H1 (cell line): ENCODE results near the gene PAK6. TPM values are rescaled to one million over a fixed set of nuclear protein-coding genes. Genes with fewer than 3 reads are reported as not detected.

ENCODE experiments used
- CTCF ChIA-PET: fragments of 300-600 bp; sonication (Branson Sonifier 250); formaldehyde crosslinking; loops from one replicate; lab custom pipeline; 2021; ENCODE audit not compliant: partially characterized antibody; lab: Charles Lee
- POLR2A ChIA-PET: fragments of 300-600 bp; sonication (Branson Sonifier 250); formaldehyde crosslinking; loops from one replicate; lab custom pipeline; 2021; ENCODE audit warnings: inconsistent platforms; ENCODE audit not compliant: partially characterized antibody; lab: Charles Lee
- DNase-seq, 2 experiments: peaks; one replicate each; pipeline versions ENCODE4 v3.0.0 to v3.0.0-alpha.2; 2010 to 2022; ENCODE audit warnings: low spot score in 2 of 2, low read depth in 1 of 2, mixed read lengths in 1 of 2
- FAIRE-seq: peaks from 2 replicates; lab custom pipeline; 2011; peaks lifted over from hg19 to GRCh38; lab: Jason Lieb, UNC
- H2AFZ ChIP-seq: 2 replicates; pipeline ENCODE4 v1.8.1; 2012; ENCODE audit warnings: low read length, inconsistent platforms
- H2AK5ac ChIP-seq: 2 replicates; pipeline ENCODE4 v1.6.1; 2013; ENCODE audit warnings: low read depth, low read length
- H2BK120ac ChIP-seq: replicated peaks from 2 replicates; pipeline ENCODE3; 2013; ENCODE audit warnings: low read depth, low read length, inconsistent platforms
- H2BK12ac ChIP-seq: 2 replicates; pipeline ENCODE4 v1.6.1; 2013; ENCODE audit warnings: low read depth, low read length
- H2BK15ac ChIP-seq: 2 replicates; pipeline ENCODE4 v1.6.1; 2013; ENCODE audit warnings: low read length
- H2BK20ac ChIP-seq: 2 replicates; pipeline ENCODE4 v1.6.1; 2013; ENCODE audit warnings: low read length
- H2BK5ac ChIP-seq: 2 replicates; pipeline ENCODE4 v1.6.1; 2013; ENCODE audit warnings: low read depth, low read length
- H3K14ac ChIP-seq: 2 replicates; pipeline ENCODE4 v1.6.1; 2013; ENCODE audit warnings: inconsistent platforms; ENCODE audit not compliant: insufficient read length
- H3K18ac ChIP-seq: 2 replicates; pipeline ENCODE4 v1.6.1; 2013; ENCODE audit warnings: low read length; ENCODE audit errors: extremely low read depth
- H3K23ac ChIP-seq: 2 replicates; pipeline ENCODE4 v1.6.1; 2013; ENCODE audit warnings: inconsistent platforms; ENCODE audit not compliant: insufficient read length
- H3K23me2 ChIP-seq: 2 replicates; pipeline ENCODE4 v1.6.1; 2013; ENCODE audit warnings: low read depth, low read length
- H3K27ac ChIP-seq: 2 replicates; pipeline ENCODE4 v1.6.1; 2011; ENCODE audit warnings: low read depth, low read length, inconsistent platforms
- H3K27me3 ChIP-seq, 4 experiments: replicated peaks in 1 of 4; 1 replicate in 1 of 4; 2 replicates in 3 of 4; pipeline versions ENCODE4 v1.6.1 to v1.8.1; 2011 to 2013; ENCODE audit warnings: low read length in 3 of 4, mild to moderate bottlenecking in 3 of 4, inconsistent platforms in 2 of 4, mixed read lengths in 2 of 4, moderate library complexity in 1 of 4; ENCODE audit not compliant: control insufficient read depth in 3 of 4, insufficient read depth in 3 of 4; ENCODE audit errors: extremely low read depth in 1 of 4
- H3K36me3 ChIP-seq, 4 experiments: 2 replicates each; pipeline versions ENCODE4 v1.6.1 to v1.8.1; 2011 to 2013; ENCODE audit warnings: mild to moderate bottlenecking in 4 of 4, low read length in 3 of 4, moderate library complexity in 2 of 4, control low read depth in 1 of 4, inconsistent platforms in 1 of 4; ENCODE audit not compliant: insufficient read depth in 4 of 4, control insufficient read depth in 2 of 4
- H3K4ac ChIP-seq: replicated peaks from 2 replicates; pipeline ENCODE3; 2013; ENCODE audit warnings: low read length, low read depth, mixed read lengths, inconsistent platforms; ENCODE audit not compliant: insufficient read length
- H3K4me1 ChIP-seq, 4 experiments: replicated peaks in 1 of 4; 1 replicate in 1 of 4; 2 replicates in 3 of 4; pipeline versions ENCODE4 v1.6.1 to v1.8.1; 2011 to 2013; ENCODE audit warnings: low read length in 3 of 4, inconsistent platforms in 2 of 4, mixed read lengths in 1 of 4; ENCODE audit not compliant: insufficient read depth in 4 of 4, control insufficient read depth in 3 of 4
- H3K4me2 ChIP-seq, 2 experiments: 2 replicates each; pipeline versions ENCODE4 v1.6.1 to v1.8.1; 2011 to 2013; ENCODE audit warnings: low read depth in 2 of 2, low read length in 2 of 2, control low read depth in 1 of 2, inconsistent platforms in 1 of 2, mild to moderate bottlenecking in 1 of 2; ENCODE audit not compliant: insufficient read depth in 1 of 2
- H3K4me3 ChIP-seq, 4 experiments: fragments of 200-600, 300-600 bp in 1 of 4; sonication (generic), shearing (Covaris generic), sonication (Bioruptor Twin) in 1 of 4; 2 replicates each; pipeline versions ENCODE4 v1.5.1 to v1.8.1; 2011 to 2016; ENCODE audit warnings: low read length in 4 of 4, low read depth in 3 of 4, control low read depth in 2 of 4, inconsistent platforms in 2 of 4, mild to moderate bottlenecking in 2 of 4, mixed read lengths in 1 of 4, moderate library complexity in 1 of 4; ENCODE audit not compliant: insufficient read depth in 2 of 4; ENCODE audit errors: extremely low read depth in 1 of 4
- H3K56ac ChIP-seq: replicated peaks from 2 replicates; pipeline ENCODE3; 2013; ENCODE audit warnings: low read depth, mild to moderate bottlenecking, mixed read lengths, low read length, inconsistent platforms; ENCODE audit not compliant: insufficient read length
- H3K79me1 ChIP-seq: 2 replicates; pipeline ENCODE4 v1.6.1; 2013; ENCODE audit warnings: low read depth, low read length, control low read depth
- H3K79me2 ChIP-seq, 2 experiments: 2 replicates each; pipeline versions ENCODE4 v1.6.1 to v1.8.1; 2012 to 2013; ENCODE audit warnings: low read length in 2 of 2, mild to moderate bottlenecking in 2 of 2, inconsistent platforms in 1 of 2; ENCODE audit not compliant: insufficient read depth in 2 of 2, control insufficient read depth in 1 of 2
- H3K9ac ChIP-seq, 4 experiments: replicated peaks in 1 of 4; 1 replicate in 1 of 4; 2 replicates in 3 of 4; pipeline versions ENCODE4 v1.6.1 to v1.8.1; 2011 to 2013; ENCODE audit warnings: low read depth in 3 of 4, low read length in 3 of 4, control low read depth in 2 of 4, mild to moderate bottlenecking in 2 of 4, moderate library complexity in 2 of 4, inconsistent platforms in 1 of 4; ENCODE audit errors: extremely low read depth in 1 of 4
- H3K9me3 ChIP-seq, 2 experiments: 2 replicates each; pipeline versions ENCODE4 v1.6.1 to v1.8.1; 2012 to 2013; ENCODE audit warnings: mild to moderate bottlenecking in 2 of 2, moderate library complexity in 2 of 2, control low read depth in 1 of 2, inconsistent platforms in 1 of 2, low read depth in 1 of 2, low read length in 1 of 2, mixed read lengths in 1 of 2; ENCODE audit not compliant: insufficient read depth in 2 of 2
- H4K20me1 ChIP-seq, 2 experiments: replicated peaks in 1 of 2; 2 replicates each; pipeline versions ENCODE3 to v1.8.1; 2011 to 2013; ENCODE audit warnings: inconsistent platforms in 2 of 2, low read length in 2 of 2, mild to moderate bottlenecking in 1 of 2; ENCODE audit not compliant: insufficient read depth in 2 of 2, control insufficient read depth in 1 of 2
- H4K5ac ChIP-seq: 2 replicates; pipeline ENCODE4 v1.6.1; 2013; ENCODE audit warnings: low read length, low read depth, mixed read lengths, inconsistent platforms; ENCODE audit not compliant: insufficient read length
- H4K8ac ChIP-seq: 2 replicates; pipeline ENCODE4 v1.8.0; 2013; ENCODE audit warnings: mild to moderate bottlenecking, moderate library complexity, low read length, inconsistent platforms; ENCODE audit not compliant: insufficient read depth; ENCODE audit errors: extremely low read depth
- H4K91ac ChIP-seq: replicated peaks from 2 replicates; pipeline ENCODE3; 2013; ENCODE audit warnings: low read length, mixed read lengths, inconsistent platforms; ENCODE audit not compliant: insufficient read length
- CTCF ChIP-seq, 3 experiments: IDR thresholded peaks; 1 replicate in 2 of 3; 2 replicates in 1 of 3; pipeline versions ENCODE4 v1.5.1 to v1.6.1; 2011; ENCODE audit warnings: low read length in 3 of 3, mild to moderate bottlenecking in 3 of 3, inconsistent platforms in 2 of 3, low read depth in 1 of 3, moderate library complexity in 1 of 3; ENCODE audit not compliant: insufficient read depth in 1 of 3; ENCODE audit errors: control extremely low read depth in 1 of 3
- EZH2 ChIP-seq: fragments of 200-600 bp; sonication (generic); IDR thresholded peaks from 2 replicates; pipeline ENCODE4 v1.7.1; 2012; ENCODE audit warnings: low read depth, mild to moderate bottlenecking, moderate library complexity, low read length, inconsistent platforms; ENCODE audit not compliant: severe bottlenecking
- RBBP5 ChIP-seq: IDR thresholded peaks from 2 replicates; pipeline ENCODE4 v1.7.1; 2012; ENCODE audit warnings: low read depth, mild to moderate bottlenecking, inconsistent platforms, low read length, moderate library complexity, borderline replicate concordance
- SIN3A ChIP-seq, 2 experiments: IDR thresholded peaks in 1 of 2; conservative IDR thresholded peaks in 1 of 2; 2 replicates each; pipeline ENCODE4 v1.6.1; 2011 to 2012; ENCODE audit warnings: low read length in 2 of 2, improper control_type of control experiment in 1 of 2, low read depth in 1 of 2, mild to moderate bottlenecking in 1 of 2
- SP1 ChIP-seq: IDR thresholded peaks from 2 replicates; pipeline ENCODE4 v1.6.1; 2011; ENCODE audit warnings: low read depth, low read length
- ZNF274 ChIP-seq: IDR thresholded peaks from 2 replicates; pipeline ENCODE4 v1.7.0; 2012; ENCODE audit warnings: low read length, borderline replicate concordance; ENCODE audit errors: extremely low read depth
- WGBS, 2 experiments: shearing (Covaris generic) in 1 of 2; methylation state at CpG; one replicate each; pipeline versions ENCODE4 v1.1.6 to v1.1.7; 2013 to 2015; ENCODE audit warnings: low lambda C conversion rate in 2 of 2, mixed read lengths in 2 of 2, inconsistent platforms in 1 of 2, low coverage in 1 of 2, missing lambda C conversion rate in 1 of 2; ENCODE audit not compliant: insufficient replicate concordance in 2 of 2, insufficient coverage in 1 of 2, insufficient read length in 1 of 2; ENCODE audit errors: extremely low coverage in 1 of 2, missing lambda C conversion rate in 1 of 2; 5-methylcytosine and 5-hydroxymethylcytosine counted together
- polyA plus RNA-seq, 7 experiments: library from polyadenylated mRNA; depleted of rRNA in 3 of 7; stranded (reverse) in 5 of 7; unstranded in 2 of 7; fragments of >200 nt in 5 of 7; fragments of 200-250 nt in 2 of 7; gene quantifications; 1 replicate in 5 of 7; 2 replicates in 1 of 7; 4 replicates in 1 of 7; pipeline versions ENCODE4 v1.2.1 to v1.2.3, GENCODE V29; 2011 to 2013; ENCODE audit warnings: missing spikeins in 2 of 7, mixed read lengths in 2 of 7
- total RNA-seq: library from RNA; stranded (reverse); fragmentation: NEBNext Ultra II Directional; extraction: Animal tissue kit (Norgen Biotek cat#: 25700); gene quantifications from 2 replicates; pipeline ENCODE4 v1.2.1, GENCODE V29; 2021

PAK6 gene
- total and polyA plus RNA-seq, 2 of the 8 experiments (the other 6 are each of a cell fraction or from before 2014, with no cell fraction given): 6.9 to 9.4 TPM

GRCh38 chr15:40192942-40193341 lies 45.9 kb upstream of the PAK6 start:
- no peak overlapping the region for H2BK20ac ChIP-seq
- no peak overlapping the region for H2BK120ac ChIP-seq
- no peak overlapping the region for H3K4ac ChIP-seq
- DNase-seq (no peak), FAIRE-seq (no peak)
- H3K27ac ChIP-seq: no peak overlapping the region
- no peak overlapping the region for H4K91ac ChIP-seq
- no peak overlapping the region for H2BK5ac ChIP-seq
- ChIA-PET POLR2A (interaction anchor here (0.7 kb wide), 1 partner anchor 9 kb away, joined by 3 read pairs; no protein-coding TSS in a partner anchor), CTCF (interaction anchor here (0.6 to 1.3 kb wide), 4 partner anchors 24 to 149 kb away, joined by 3 to 6 read pairs (median 4); no protein-coding TSS in a partner anchor)
- no peaks in the 10 kb centered on the region for H3K23me2 ChIP-seq
- no peak overlapping the region for H3K4me3 ChIP-seq
- H2BK12ac ChIP-seq: no peak overlapping the region
- TF ChIP-seq CTCF (IDR thresholded peaks at IDR 0.05; ENCODE audit: control extremely low read depth in 1 of 3, insufficient read depth in 1 of 3, low read depth in 1 of 3, low read length in 3 of 3) (no peak), EZH2 (no peak), SIN3A (conservative IDR thresholded peaks at IDR 0.05 in 1 of 2, IDR thresholded peaks at IDR 0.05 in 1 of 2; ENCODE audit: low read depth in 1 of 2, low read length in 2 of 2) (no peak), SP1 (no peak), RBBP5 (no peak), ZNF274 (no peak)
- H3K4me1 ChIP-seq: no peaks in the 10 kb centered on the region
- no peak overlapping the region for H4K5ac ChIP-seq
- WGBS, 2 experiments: 100% methylated on average over 1 of the region's 1 CpG; no CpG with 5 or more reads in 1 of the 2 experiments
- H3K27me3 ChIP-seq: no peaks in the 10 kb centered on the region
- H3K79me2 ChIP-seq: peaks cover 0 to 34% of the 10 kb centered on the region in 2 experiments; a peak in 2 of 4 replicates
- no peaks in the 10 kb centered on the region for H3K9me3 ChIP-seq
- no peak overlapping the region for H3K4me2 ChIP-seq
- no peak overlapping the region for H2BK15ac ChIP-seq
- peaks cover 0 to 1% of the 10 kb centered on the region in 2 experiments for H4K20me1 ChIP-seq
- H3K14ac ChIP-seq: no peak overlapping the region
- no peak overlapping the region for H2AK5ac ChIP-seq
- H3K18ac ChIP-seq: no peak overlapping the region
- H3K23ac ChIP-seq: no peak overlapping the region
- no peak overlapping the region for H3K56ac ChIP-seq
- peaks cover 2% of the 10 kb centered on the region for H3K79me1 ChIP-seq
- no peak overlapping the region for H2AFZ ChIP-seq
- no peak overlapping the region for H4K8ac ChIP-seq
- H3K9ac ChIP-seq: no peak overlapping the region
- peaks cover 15 to 74% (median 54%) of the 10 kb centered on the region in 4 experiments for H3K36me3 ChIP-seq
